MCF 10A (cell line): ENCODE results near the gene CDK4. TPM values are rescaled to one million over a fixed set of nuclear protein-coding genes. Genes with fewer than 3 reads are reported as not detected.
"Not testable (repeated sequence)": the region's sequence is repeated elsewhere in the genome, so short reads cannot be mapped to it uniquely, and the experiment has no call there.

ENCODE experiments used
- BruUV-seq: library from RNA; stranded (reverse); fragments of 400-500 nt; replicated peaks from 2 replicates; lab custom pipeline; 2021; lab: Mats Ljungman, UMichigan
- CTCF ChIA-PET: fragments of 300-600 bp; sonication (Branson Sonifier 250); formaldehyde crosslinking; extraction: SDS; loops from one replicate; lab custom pipeline; 2021; ENCODE audit warnings: antibody characterized with exemption, inconsistent platforms; lab: Yijun Ruan, JAX
- POLR2A ChIA-PET: fragments of 300-600, 350-650 bp; sonication (Branson Sonifier 250); formaldehyde crosslinking; extraction: SDS; loops from one replicate; lab custom pipeline; 2020; ENCODE audit warnings: antibody characterized with exemption, inconsistent platforms; lab: Yijun Ruan, JAX
- DNase-seq: peaks from one replicate; pipeline ENCODE4 v3.0.0-alpha.2; 2018; ENCODE audit not compliant: unreplicated experiment
- H3K27ac Mint-ChIP-seq: one replicate; pipeline ENCODE4 v1.8.0; 2022; ENCODE audit warnings: mild to moderate bottlenecking, low read depth, mixed read lengths; ENCODE audit not compliant: unreplicated experiment
- H3K27me3 Mint-ChIP-seq: one replicate; pipeline ENCODE4 v1.8.0; 2022; ENCODE audit warnings: mixed read lengths; ENCODE audit not compliant: insufficient read depth, unreplicated experiment
- H3K36me3 Mint-ChIP-seq: one replicate; pipeline ENCODE4 v1.8.0; 2022; ENCODE audit warnings: mild to moderate bottlenecking, moderate library complexity, mixed read lengths; ENCODE audit not compliant: insufficient read depth, unreplicated experiment
- H3K4me1 Mint-ChIP-seq: one replicate; pipeline ENCODE4 v1.8.0; 2022; ENCODE audit warnings: mixed read lengths; ENCODE audit not compliant: insufficient read depth, unreplicated experiment
- H3K4me3 Mint-ChIP-seq: one replicate; pipeline ENCODE4 v1.8.0; 2022; ENCODE audit warnings: mild to moderate bottlenecking, moderate library complexity, mixed read lengths; ENCODE audit not compliant: unreplicated experiment
- H3K9me3 Mint-ChIP-seq: one replicate; pipeline ENCODE4 v1.8.0; 2022; ENCODE audit warnings: mixed read lengths; ENCODE audit not compliant: unreplicated experiment
- CTCF ChIP-seq: fragments of 200-600 bp; IDR thresholded peaks from one replicate; pipeline ENCODE4 v1.8.0; 2022; ENCODE audit warnings: antibody characterized with exemption, mild to moderate bottlenecking; ENCODE audit not compliant: unreplicated experiment
- intact Hi-C: fragments of 100-400 bp; cut with micrococcal nuclease; formaldehyde crosslinking; loops from 2 replicates; pipeline ENCODE4 v1.14.1; 2022
- total RNA-seq: library from RNA; stranded (reverse); gene quantifications from 2 replicates; pipeline ENCODE4 v1.2.3, GENCODE V29; 2022

CDK4 gene
- total RNA-seq, 1 experiment from 2014 or later = 123 TPM

GRCh38 chr12:57775044-57775443 lies 22.9 kb upstream of the CDK4 start:
- H3K4me1 Mint-ChIP-seq = peaks cover 36% of the 10 kb centered on the region
- H3K4me3 Mint-ChIP-seq = no peak overlapping the region
- no TSS peak for BruUV-seq
- intact Hi-C loops = no loop called here
- no peaks in the 10 kb centered on the region for H3K9me3 Mint-ChIP-seq
- H3K27ac Mint-ChIP-seq = no peak overlapping the region
- CTCF ChIA-PET = interaction anchor here (0.6 to 1.8 kb wide), 5 partner anchors 10 to 44 kb away, joined by 3 to 5 read pairs (median 3); partner anchors contain the start of gene AVIL
- POLR2A ChIA-PET = interaction anchor here (0.6 to 3.4 kb wide), 6 partner anchors 7 to 184 kb away, joined by 3 to 39 read pairs (median 3); partner anchors contain the start of genes PIP4K2C and TSFM
- H3K27me3 Mint-ChIP-seq = no peaks in the 10 kb centered on the region
- peaks cover 12% of the 10 kb centered on the region for H3K36me3 Mint-ChIP-seq
- no peak for TF ChIP-seq CTCF
- DNase-seq = no peak

GRCh38 chr12:57774634-57775033 lies 22.5 kb upstream of the CDK4 start:
- ChIA-PET CTCF (interaction anchor here (0.6 to 1.8 kb wide), 4 partner anchors 8 to 28 kb away, joined by 3 to 8 read pairs (median 4); partner anchors contain the start of gene TSFM), POLR2A (interaction anchor here (0.6 to 3.4 kb wide), 7 partner anchors 7 to 183 kb away, joined by 3 to 39 read pairs (median 3); partner anchors contain the start of genes PIP4K2C and TSFM)
- H3K27me3 Mint-ChIP-seq, H3K9me3 Mint-ChIP-seq, intact Hi-C loops, BruUV-seq, H3K4me3 Mint-ChIP-seq, DNase-seq, H3K27ac Mint-ChIP-seq: not testable (repeated sequence)
- Mint-ChIP-seq H3K4me1 (peaks cover 37% of the 10 kb centered on the region), H3K36me3 (peaks cover 12% of the 10 kb centered on the region)

DNA sequence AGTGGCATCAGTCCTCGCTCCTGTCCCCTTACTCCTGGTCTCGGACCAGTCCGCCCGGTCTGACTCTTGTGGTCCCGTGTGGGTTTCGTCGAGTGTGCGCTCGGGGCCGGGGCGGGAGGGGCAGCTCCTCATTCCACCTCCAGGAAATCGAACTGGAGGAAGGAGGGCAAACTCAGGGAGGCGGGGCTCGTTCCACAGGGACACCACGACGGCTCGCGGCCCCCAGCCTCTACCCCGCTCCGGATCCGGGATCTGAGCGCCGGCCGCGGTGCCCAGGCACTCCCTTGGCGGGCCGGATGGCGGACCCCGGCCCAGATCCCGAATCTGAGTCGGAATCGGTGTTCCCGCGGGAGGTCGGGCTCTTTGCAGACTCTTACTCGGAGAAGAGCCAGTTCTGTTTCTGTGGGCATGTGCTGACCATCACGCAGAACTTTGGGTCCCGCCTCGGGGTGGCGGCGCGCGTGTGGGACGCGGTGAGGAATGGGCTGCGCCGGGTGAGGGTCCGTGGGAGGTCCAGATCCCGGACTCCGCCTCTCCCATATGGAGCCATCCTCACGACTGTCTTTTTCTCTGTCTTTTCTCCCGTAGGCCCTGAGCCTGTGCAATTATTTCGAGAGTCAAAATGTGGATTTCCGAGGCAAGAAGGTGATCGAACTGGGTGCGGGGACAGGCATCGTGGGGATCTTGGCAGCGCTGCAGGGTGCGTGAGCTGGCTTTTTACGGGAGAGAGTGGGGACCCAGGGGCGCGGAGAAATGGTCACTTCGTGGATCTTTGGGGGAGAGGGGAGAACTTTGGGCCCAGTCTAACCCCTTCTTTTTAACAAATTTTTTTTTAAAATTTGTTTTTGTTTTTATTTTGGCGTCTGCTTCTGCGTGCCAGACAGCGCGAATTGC lies 20.6 kb upstream of the CDK4 start, which contains the start of gene EEF1AKMT3:
Gene EEF1AKMT3, plus strand, starts transcription at position 186 of the 894 bp plus-strand sequence. Its CDS starts 111 bp downstream, at position 297.
- intact Hi-C loops = no loop called here
- H3K27me3 Mint-ChIP-seq = no peaks in the 10 kb centered on the region
- H3K4me3 Mint-ChIP-seq = peak within 1 kb of the TSS; percentile 99
- H3K9me3 Mint-ChIP-seq = no peaks in the 10 kb centered on the region
- peak; percentile 66 for DNase-seq
- ChIA-PET CTCF (interaction anchor here (0.6 to 1.7 kb wide), 5 partner anchors 9 to 676 kb away, joined by 3 to 6 read pairs (median 4); partner anchors contain the start of gene TSFM), POLR2A (interaction anchor here (0.6 to 3.4 kb wide), 17 partner anchors 9 to 255 kb away, joined by 3 to 39 read pairs (median 4); partner anchors contain the start of genes CDK4, MARCHF9, TSFM and TSPAN31)
- H3K36me3 Mint-ChIP-seq = peaks cover 19% of the 10 kb centered on the region
- H3K27ac Mint-ChIP-seq = peak within 1 kb of the TSS; percentile 100
- BruUV-seq = no TSS peak
- TF ChIP-seq CTCF = no peak
- H3K4me1 Mint-ChIP-seq = peaks cover 33% of the 10 kb centered on the region

DNA sequence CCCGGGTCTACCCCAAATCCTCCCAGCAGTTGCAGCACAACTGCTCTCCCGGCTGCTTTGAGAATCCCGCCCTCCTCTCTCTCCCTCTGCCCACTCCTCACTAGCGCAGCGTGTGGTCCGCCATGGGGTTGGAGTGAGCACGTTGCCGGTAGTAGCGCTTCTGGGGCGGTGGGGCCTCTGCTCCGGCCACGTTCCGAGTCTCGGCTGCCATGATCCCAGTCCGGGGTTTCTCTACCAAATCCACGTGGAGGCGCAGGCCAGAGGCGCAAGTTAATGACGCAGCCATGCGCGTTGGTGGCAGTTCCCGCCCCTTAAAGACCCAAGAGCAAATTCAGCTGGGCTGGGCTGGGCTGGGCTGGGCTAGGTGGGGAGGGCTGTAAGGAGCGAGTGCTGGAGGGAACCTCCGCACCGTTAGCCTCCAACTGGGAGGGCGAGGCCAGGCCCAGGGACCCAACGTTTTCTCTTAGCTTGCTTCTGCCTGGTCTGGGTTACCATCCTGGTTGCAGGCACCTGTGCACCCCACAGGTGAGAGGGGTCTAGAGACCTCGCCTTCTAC lies 19.8 kb upstream of the CDK4 start, which contains the start of gene METTL1:
Gene METTL1, minus strand, starts transcription at position 233 of the 556 bp plus-strand sequence. Its CDS starts 22 bp downstream, at position 211.
- ChIA-PET POLR2A (interaction anchor here (0.6 to 3.4 kb wide), 17 partner anchors 10 to 255 kb away, joined by 3 to 39 read pairs (median 4); partner anchors contain the start of genes CDK4, MARCHF9, TSFM and TSPAN31), CTCF (interaction anchor here (0.6 to 1.7 kb wide), 5 partner anchors 9 to 675 kb away, joined by 3 to 6 read pairs (median 4); partner anchors contain the start of gene TSFM)
- Mint-ChIP-seq H3K27me3 (no peaks in the 10 kb centered on the region), H3K27ac (peak within 1 kb of the TSS; percentile 100), H3K4me1 (peaks cover 33% of the 10 kb centered on the region), H3K9me3 (no peaks in the 10 kb centered on the region), H3K36me3 (peaks cover 13% of the 10 kb centered on the region), H3K4me3 (peak within 1 kb of the TSS; percentile 99)
- BruUV-seq = no TSS peak
- TF ChIP-seq CTCF = no peak
- intact Hi-C loops = no loop called here
- peak; percentile 97 for DNase-seq
